Adrenal gland (tissue), 12 donors: ENCODE results near the gene AMPD3. TPM values are rescaled to one million over a fixed set of nuclear protein-coding genes. Genes with fewer than 3 reads are reported as not detected.

Source experiments
- DNase-seq, 7 donors: peaks; one replicate each; pipeline ENCODE4 v3.0.0-alpha.2; 2019 to 2020
- H3K27ac ChIP-seq, 5 donors: fragments of 200-600 bp; sonication (generic) in 4 of 5; 1 replicate in 3 of 5; 2 replicates in 2 of 5; pipeline versions ENCODE4 v1.5.1 to v1.8.0; 2016 to 2020; ENCODE audit warnings: mild to moderate bottlenecking in 1 of 5
- H3K27me3 ChIP-seq: fragments of 200-600 bp; 2 replicates; pipeline ENCODE4 v1.8.0; 2021
- H3K36me3 ChIP-seq, 2 donors: fragments of 200-600 bp; replicated peaks in 1 of 2; 1 replicate in 1 of 2; 2 replicates in 1 of 2; pipeline versions ENCODE4 v1.5.1 to v1.8.0; 2018 to 2022
- H3K4me1 ChIP-seq, 2 donors: fragments of 200-600 bp; replicated peaks in 1 of 2; 1 replicate in 1 of 2; 2 replicates in 1 of 2; pipeline versions ENCODE4 v1.5.1 to v1.8.0; 2018 to 2021
- H3K4me3 ChIP-seq, 4 donors: fragments of 200-600 bp; sonication (generic) in 3 of 4; one replicate each; pipeline ENCODE4 v1.5.1; 2016 to 2018
- H3K9me3 ChIP-seq, 3 donors: fragments of 200-600 bp; sonication (generic) in 1 of 3; replicated peaks in 1 of 3; 1 replicate in 2 of 3; 2 replicates in 1 of 3; pipeline versions ENCODE4 v1.5.1 to v1.8.0; 2016 to 2021
- POLR2A ChIP-seq, 2 donors: fragments of 450-650 bp; IDR thresholded peaks; one replicate each; pipeline ENCODE4 v1.6.1; 2017; ENCODE audit warnings: antibody characterized with exemption in 2 of 2, mild to moderate bottlenecking in 2 of 2, moderate library complexity in 1 of 2
- WGBS, 4 donors: extraction: QIAGEN DNeasy Blood & Tissue Kit in 2 of 4; methylation state at CpG; one replicate each; pipeline versions ENCODE4 v1.1.5 to v1.1.7; 2013 to 2017; 5-methylcytosine and 5-hydroxymethylcytosine counted together
- intact Hi-C, 2 donors: fragments of 100-400 bp; cut with DNase I; formaldehyde crosslinking; loops; one replicate each; pipeline versions ENCODE4 v1.14.1 to v1.15.0; 2022 to 2023
- polyA plus RNA-seq, 3 donors: library from polyadenylated mRNA; stranded (reverse); fragments of 200-250 nt in 2 of 3; fragments of 350-450 nt in 1 of 3; fragmentation: Illumina TruSeq in 1 of 3; extraction: RNeasy Lipid Tissue Mini Kit (QIAGEN cat#74804) in 1 of 3; gene quantifications; one replicate each; pipeline ENCODE4 v1.2.3, GENCODE V29; 2013 to 2014
- total RNA-seq, 9 donors: library from RNA; depleted of rRNA in 4 of 9; stranded (reverse); fragments of >200 nt in 4 of 9; fragments of 120-200 nt in 1 of 9; fragmentation: NEBNext Ultra II Directional in 1 of 9; extraction: Animal tissue kit (Norgen Biotek cat#: 25700) in 1 of 9; gene quantifications; one replicate each; pipeline versions ENCODE4 v1.1.0 to v1.2.4, GENCODE V29; 2013 to 2023
- TF ChIP-seq, protein P1 (sequence below), 6 experiments: fragments of 450-650 bp in 4 of 6; fragments of 200-600 bp in 2 of 6; sonication (generic) in 1 of 6; IDR thresholded peaks; 1 replicate in 5 of 6; 2 replicates in 1 of 6; pipeline versions ENCODE4 v1.5.1 to v1.8.0; 2016 to 2021; ENCODE audit warnings: antibody characterized with exemption in 6 of 6, mild to moderate bottlenecking in 2 of 6, moderate library complexity in 1 of 6
- donor health status: healthy with polysubstance abuse.
- donor health status: Bipolar disorder and iron deficiency.
- donor health status: DM: yes; HTN: yes; CAD: no.
- donor health status: DM: no; HTN: no; CAD: no.
- donor health status: DM: no; HTN: no; CAD: no.
- donor health status: DM: yes; HTN: yes; CAD: no.

AMPD3 gene
- total and polyA plus RNA-seq, 12 donors = 16.5 to 64.1 (median 42.9) TPM

DNA sequence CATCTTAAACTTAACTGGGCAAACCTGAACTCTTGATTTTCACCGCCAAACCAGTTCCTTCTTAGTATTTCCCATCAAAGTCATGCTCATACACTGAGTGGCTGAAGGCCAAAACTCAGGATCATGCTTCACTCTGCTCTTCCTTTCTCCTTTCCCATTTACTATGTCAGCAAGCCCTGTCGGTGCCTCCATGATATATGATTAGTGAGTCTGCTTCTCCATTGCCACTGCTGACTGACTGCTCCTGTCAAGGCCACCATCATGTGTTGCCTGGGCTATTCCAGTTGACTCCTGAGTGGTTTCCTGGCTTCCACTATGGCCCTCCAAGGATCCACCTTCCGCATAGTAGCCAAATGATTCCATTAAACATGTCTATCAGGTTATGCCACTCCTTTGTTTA, 42.8 kb upstream of the AMPD3 start:
- Histone ChIP-seq H3K36me3 (no peaks in the 10 kb centered on the region), H3K9me3 (no peaks in the 10 kb centered on the region), H3K27me3 (no peaks in the 10 kb centered on the region), H3K4me3 (no peak overlapping the region), H3K27ac (no peak overlapping the region), H3K4me1 (peaks cover 8 to 20% of the 10 kb centered on the region in 2 donors)
- intact Hi-C loops = loop anchor here in 1 of 2 donors (10.0 kb wide), 1 partner anchor 243 kb away; no protein-coding TSS in a partner anchor
- DNase-seq = no peak
- WGBS, 4 donors = 74 to 88% (median 81%) methylated on average over 3 of the region's 3 CpGs
- TF ChIP-seq, protein P1, sequence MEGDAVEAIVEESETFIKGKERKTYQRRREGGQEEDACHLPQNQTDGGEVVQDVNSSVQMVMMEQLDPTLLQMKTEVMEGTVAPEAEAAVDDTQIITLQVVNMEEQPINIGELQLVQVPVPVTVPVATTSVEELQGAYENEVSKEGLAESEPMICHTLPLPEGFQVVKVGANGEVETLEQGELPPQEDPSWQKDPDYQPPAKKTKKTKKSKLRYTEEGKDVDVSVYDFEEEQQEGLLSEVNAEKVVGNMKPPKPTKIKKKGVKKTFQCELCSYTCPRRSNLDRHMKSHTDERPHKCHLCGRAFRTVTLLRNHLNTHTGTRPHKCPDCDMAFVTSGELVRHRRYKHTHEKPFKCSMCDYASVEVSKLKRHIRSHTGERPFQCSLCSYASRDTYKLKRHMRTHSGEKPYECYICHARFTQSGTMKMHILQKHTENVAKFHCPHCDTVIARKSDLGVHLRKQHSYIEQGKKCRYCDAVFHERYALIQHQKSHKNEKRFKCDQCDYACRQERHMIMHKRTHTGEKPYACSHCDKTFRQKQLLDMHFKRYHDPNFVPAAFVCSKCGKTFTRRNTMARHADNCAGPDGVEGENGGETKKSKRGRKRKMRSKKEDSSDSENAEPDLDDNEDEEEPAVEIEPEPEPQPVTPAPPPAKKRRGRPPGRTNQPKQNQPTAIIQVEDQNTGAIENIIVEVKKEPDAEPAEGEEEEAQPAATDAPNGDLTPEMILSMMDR (IDR thresholded peaks at IDR 0.05) = no peak
- no peak for TF ChIP-seq POLR2A (IDR thresholded peaks at IDR 0.05)

DNA sequence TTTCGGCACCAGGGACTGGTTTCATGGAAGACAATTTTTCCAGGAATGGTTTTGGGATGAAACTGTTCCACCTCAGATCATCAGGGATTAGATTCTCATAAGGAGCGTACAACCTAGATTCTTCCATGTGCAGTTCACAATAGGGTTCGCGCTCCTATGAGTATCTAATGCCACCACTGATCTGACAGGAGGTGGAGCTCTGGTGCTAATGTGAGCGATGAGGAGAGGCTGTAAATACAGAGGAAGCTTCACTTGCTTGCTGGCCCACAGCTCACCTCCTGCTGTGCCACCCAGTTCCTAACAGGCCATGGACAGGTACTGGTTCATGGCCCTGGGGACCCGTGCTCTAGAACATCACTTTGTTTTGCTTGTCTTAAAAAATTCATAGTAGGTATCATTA, 41.8 kb upstream of the AMPD3 start:
- H3K27ac ChIP-seq = peak overlapping the region in 1 of 5 donors; percentile 77
- intact Hi-C loops = loop anchor here in 1 of 2 donors (10.0 kb wide), 1 partner anchor 242 kb away; no protein-coding TSS in a partner anchor
- peak in 2 of 7 donors; percentile 39 to 70 for DNase-seq
- WGBS, 4 donors = 59 to 67% (median 61%) methylated on average over 6 of the region's 6 CpGs
- no peaks in the 10 kb centered on the region for H3K27me3 ChIP-seq
- no peak overlapping the region for H3K4me3 ChIP-seq
- no peaks in the 10 kb centered on the region for H3K9me3 ChIP-seq
- peaks cover 0 to 11% of the 10 kb centered on the region in 2 donors for H3K4me1 ChIP-seq
- TF ChIP-seq, protein P1 (IDR thresholded peaks at IDR 0.05) = peak in 4 of 6 experiments; percentile 16 to 41 (median 30)
- no peak for TF ChIP-seq POLR2A (IDR thresholded peaks at IDR 0.05)
- H3K36me3 ChIP-seq = no peaks in the 10 kb centered on the region

DNA sequence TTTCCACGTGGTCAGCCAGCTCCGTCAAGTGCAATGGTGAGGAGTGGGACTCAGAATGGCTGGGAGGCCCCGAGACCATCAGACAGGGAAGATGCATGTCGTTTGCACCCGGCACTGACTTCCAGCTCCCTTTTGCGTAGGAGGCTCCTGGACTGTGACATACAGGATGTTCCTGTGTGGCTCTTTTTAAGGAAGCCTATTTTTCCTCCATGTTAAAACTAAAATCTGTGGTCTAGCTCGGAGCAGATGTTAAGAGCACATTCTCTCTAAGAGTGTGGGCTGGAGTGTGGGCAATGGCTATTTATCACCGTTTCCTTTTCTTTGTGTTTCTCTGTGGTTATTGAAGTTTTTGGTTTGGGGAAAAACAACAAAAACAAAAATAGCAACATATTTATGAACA, 40.9 kb upstream of the AMPD3 start:
- Histone ChIP-seq H3K27me3 (no peaks in the 10 kb centered on the region), H3K4me1 (peaks cover 0 to 11% of the 10 kb centered on the region in 2 donors), H3K36me3 (no peaks in the 10 kb centered on the region), H3K4me3 (no peak overlapping the region), H3K9me3 (no peaks in the 10 kb centered on the region), H3K27ac (peak overlapping the region in 3 of 5 donors; percentile 18 to 77 (median 54))
- peak in 2 of 7 donors; percentile 35 to 48 for DNase-seq
- TF ChIP-seq, protein P1 (IDR thresholded peaks at IDR 0.05) = no peak
- no peak for TF ChIP-seq POLR2A (IDR thresholded peaks at IDR 0.05)
- intact Hi-C loops = loop anchor here in 1 of 2 donors (10.0 kb wide), 1 partner anchor 241 kb away; no protein-coding TSS in a partner anchor
- WGBS, 4 donors = 55 to 71% (median 62%) methylated on average over 8 of the region's 8 CpGs

DNA sequence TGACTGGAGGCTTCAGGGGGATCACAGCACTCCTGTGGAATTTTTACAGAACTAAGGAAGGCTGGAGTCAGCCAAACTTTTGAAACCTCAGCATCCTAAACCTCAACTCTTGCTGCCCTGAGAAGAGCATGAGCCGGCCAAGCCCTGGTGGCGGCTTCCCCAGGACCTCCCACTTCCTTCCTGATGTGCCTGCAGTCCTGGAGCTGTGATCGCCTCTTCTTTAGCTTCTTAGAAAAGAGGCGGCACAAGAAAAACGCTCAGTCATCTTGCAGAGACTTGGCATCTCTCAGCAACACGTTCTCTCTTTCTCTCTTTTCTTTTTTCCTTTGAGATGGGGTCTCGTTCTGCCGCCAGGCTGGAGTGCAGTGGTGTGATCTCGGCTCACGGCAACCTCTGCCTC, 40.4 kb upstream of the AMPD3 start:
- Histone ChIP-seq H3K36me3 (no peaks in the 10 kb centered on the region), H3K4me3 (no peak overlapping the region), H3K27me3 (no peaks in the 10 kb centered on the region), H3K9me3 (no peaks in the 10 kb centered on the region), H3K4me1 (peaks cover 0 to 11% of the 10 kb centered on the region in 2 donors), H3K27ac (peak overlapping the region in 4 of 5 donors; percentile 18 to 77 (median 42))
- TF ChIP-seq, protein P1 (IDR thresholded peaks at IDR 0.05) = no peak
- TF ChIP-seq POLR2A (IDR thresholded peaks at IDR 0.05) = no peak
- DNase-seq = peak in 6 of 7 donors; percentile 44 to 72 (median 60)
- WGBS, 4 donors = 53 to 73% (median 59%) methylated on average over 10 of the region's 10 CpGs
- intact Hi-C loops = loop anchor here in 1 of 2 donors (10.0 kb wide), 1 partner anchor 240 kb away; no protein-coding TSS in a partner anchor
